ENCODE data around the gene CPNE8. TPM values are rescaled to one million over a fixed set of nuclear protein-coding genes. Genes with fewer than 3 reads are reported as not detected.

Gene CPNE8
- total RNA-seq, 3 donors from 2014 or later = 11.3 to 29.8 (median 28.3) TPM

- no peak overlapping the region for H3K4me3 ChIP-seq
- intact Hi-C loops (cut with DNase I; ENCODE audit: low total_unique reads) = loop anchor here (10.0 kb wide), 1 partner anchor 583 kb away; no protein-coding TSS in a partner anchor
- no peaks in the 10 kb centered on the region for H3K9me3 ChIP-seq
- H3K27ac ChIP-seq = no peak overlapping the region
- TF ChIP-seq, protein P1, sequence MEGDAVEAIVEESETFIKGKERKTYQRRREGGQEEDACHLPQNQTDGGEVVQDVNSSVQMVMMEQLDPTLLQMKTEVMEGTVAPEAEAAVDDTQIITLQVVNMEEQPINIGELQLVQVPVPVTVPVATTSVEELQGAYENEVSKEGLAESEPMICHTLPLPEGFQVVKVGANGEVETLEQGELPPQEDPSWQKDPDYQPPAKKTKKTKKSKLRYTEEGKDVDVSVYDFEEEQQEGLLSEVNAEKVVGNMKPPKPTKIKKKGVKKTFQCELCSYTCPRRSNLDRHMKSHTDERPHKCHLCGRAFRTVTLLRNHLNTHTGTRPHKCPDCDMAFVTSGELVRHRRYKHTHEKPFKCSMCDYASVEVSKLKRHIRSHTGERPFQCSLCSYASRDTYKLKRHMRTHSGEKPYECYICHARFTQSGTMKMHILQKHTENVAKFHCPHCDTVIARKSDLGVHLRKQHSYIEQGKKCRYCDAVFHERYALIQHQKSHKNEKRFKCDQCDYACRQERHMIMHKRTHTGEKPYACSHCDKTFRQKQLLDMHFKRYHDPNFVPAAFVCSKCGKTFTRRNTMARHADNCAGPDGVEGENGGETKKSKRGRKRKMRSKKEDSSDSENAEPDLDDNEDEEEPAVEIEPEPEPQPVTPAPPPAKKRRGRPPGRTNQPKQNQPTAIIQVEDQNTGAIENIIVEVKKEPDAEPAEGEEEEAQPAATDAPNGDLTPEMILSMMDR (IDR thresholded peaks at IDR 0.05) = no peak
- no peak for TF ChIP-seq POLR2AphosphoS5 (IDR thresholded peaks at IDR 0.05)
- no peak for TF ChIP-seq POLR2A (IDR thresholded peaks at IDR 0.05)
- no peaks in the 10 kb centered on the region for H3K27me3 ChIP-seq
- DNase-seq (ENCODE audit: low spot score in 2 of 2) = no peak
- H3K36me3 ChIP-seq = no peaks in the 10 kb centered on the region
- H3K4me1 ChIP-seq = no peaks in the 10 kb centered on the region
These were observed 197.7 kb downstream of the CPNE8 start for GRCh38 chr12:38707648-38708047.

GRCh38 chr12:38697289-38697688 lies 208.1 kb downstream of the CPNE8 start:
- H3K9me3 ChIP-seq = no peaks in the 10 kb centered on the region
- TF ChIP-seq, protein P1 (IDR thresholded peaks at IDR 0.05) = no peak
- TF ChIP-seq POLR2A (IDR thresholded peaks at IDR 0.05) (no peak), POLR2AphosphoS5 (IDR thresholded peaks at IDR 0.05) (no peak)
- no peaks in the 10 kb centered on the region for H3K4me1 ChIP-seq
- no peak overlapping the region for H3K27ac ChIP-seq
- no peak overlapping the region for H3K4me3 ChIP-seq
- intact Hi-C loops (cut with DNase I; ENCODE audit: low total_unique reads) = no loop called here
- no peak for DNase-seq (ENCODE audit: low spot score in 2 of 2)
- no peaks in the 10 kb centered on the region for H3K27me3 ChIP-seq
- no peaks in the 10 kb centered on the region for H3K36me3 ChIP-seq

DNA sequence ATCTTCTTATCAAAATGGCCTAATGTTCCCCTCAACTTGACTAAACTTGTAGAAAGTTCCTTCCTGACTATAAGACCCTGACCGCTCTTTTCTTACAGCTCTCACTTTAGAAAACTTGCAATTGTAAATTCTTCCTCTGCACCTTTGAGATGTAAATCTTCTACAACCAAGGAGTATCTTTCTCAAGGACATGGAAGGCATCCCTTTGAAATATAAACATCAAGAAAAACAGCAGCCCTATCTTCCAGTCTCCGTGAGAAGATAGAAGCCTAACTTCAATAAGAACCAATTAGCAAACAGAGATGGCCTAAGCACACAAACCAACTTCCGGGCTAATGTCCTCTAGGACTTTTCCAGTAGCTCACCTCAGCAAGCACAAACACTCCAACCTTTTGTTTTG lies 210.3 kb downstream of the CPNE8 start:
- H3K4me1 ChIP-seq = no peaks in the 10 kb centered on the region
- no peaks in the 10 kb centered on the region for H3K9me3 ChIP-seq
- no peak overlapping the region for H3K4me3 ChIP-seq
- no peak overlapping the region for H3K27ac ChIP-seq
- intact Hi-C loops (cut with DNase I; ENCODE audit: low total_unique reads) = no loop called here
- DNase-seq (ENCODE audit: low spot score in 2 of 2) = no peak
- no peaks in the 10 kb centered on the region for H3K27me3 ChIP-seq
- H3K36me3 ChIP-seq = no peaks in the 10 kb centered on the region
- TF ChIP-seq, protein P1 (IDR thresholded peaks at IDR 0.05) = no peak
- TF ChIP-seq POLR2AphosphoS5 (IDR thresholded peaks at IDR 0.05) (no peak), POLR2A (IDR thresholded peaks at IDR 0.05) (no peak)

- Histone ChIP-seq H3K4me1 (no peaks in the 10 kb centered on the region), H3K9me3 (peaks cover 0 to 3% of the 10 kb centered on the region in 2 donors), H3K27ac (no peak overlapping the region), H3K36me3 (no peaks in the 10 kb centered on the region), H3K27me3 (no peaks in the 10 kb centered on the region), H3K4me3 (no peak overlapping the region)
- intact Hi-C loops (cut with DNase I; ENCODE audit: low total_unique reads) = no loop called here
- no peak for DNase-seq (ENCODE audit: low spot score in 2 of 2)
- TF ChIP-seq POLR2A (IDR thresholded peaks at IDR 0.05) (no peak), POLR2AphosphoS5 (IDR thresholded peaks at IDR 0.05) (no peak)
- TF ChIP-seq, protein P1 (IDR thresholded peaks at IDR 0.05) = no peak
These were observed 214.2 kb downstream of the CPNE8 start for GRCh38 chr12:38691164-38691563.

DNA sequence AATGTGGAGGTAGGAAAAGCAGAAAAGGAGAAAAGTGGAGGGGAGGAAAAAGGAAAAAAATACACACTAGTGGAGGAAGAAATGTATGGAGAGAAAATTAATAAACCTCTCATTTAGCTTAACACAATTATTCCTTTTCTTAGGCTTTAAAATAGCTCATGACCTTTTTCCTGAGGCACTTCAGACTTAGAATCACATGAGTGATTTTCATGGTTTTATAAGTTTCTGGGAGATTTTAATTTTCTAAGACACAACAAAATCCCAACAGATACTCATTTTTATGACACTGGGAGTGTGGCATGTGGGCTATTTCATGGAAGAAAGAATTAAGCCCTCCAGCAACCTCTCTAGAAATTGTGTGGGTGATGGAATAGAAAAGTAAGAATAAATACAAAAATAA lies 214.7 kb downstream of the CPNE8 start:
- Histone ChIP-seq H3K36me3 (no peaks in the 10 kb centered on the region), H3K27ac (no peak overlapping the region), H3K9me3 (peaks cover 0 to 3% of the 10 kb centered on the region in 2 donors), H3K4me3 (no peak overlapping the region), H3K27me3 (no peaks in the 10 kb centered on the region), H3K4me1 (no peaks in the 10 kb centered on the region)
- TF ChIP-seq POLR2AphosphoS5 (IDR thresholded peaks at IDR 0.05) = no peak
- TF ChIP-seq POLR2A (IDR thresholded peaks at IDR 0.05) = no peak
- TF ChIP-seq, protein P1 (IDR thresholded peaks at IDR 0.05) = no peak
- no peak for DNase-seq (ENCODE audit: low spot score in 2 of 2)
- intact Hi-C loops (cut with DNase I; ENCODE audit: low total_unique reads) = no loop called here
